BE2C (cell line): ENCODE results near the gene ADGRF1. TPM values are rescaled to one million over a fixed set of nuclear protein-coding genes. Genes with fewer than 3 reads are reported as not detected.
"Not testable (repeated sequence)": the region's sequence is repeated elsewhere in the genome, so short reads cannot be mapped to it uniquely, and the experiment has no call there.

Experiments
- DNase-seq: peaks from one replicate; pipeline ENCODE4 v3.0.0-alpha.2; 2020
- H3K27me3 ChIP-seq: fragments of 250-450 bp; sonication (Bioruptor Pico); 2 replicates; pipeline ENCODE4 v1.5.1; 2020; ENCODE audit warnings: mild to moderate bottlenecking
- H3K36me3 ChIP-seq: fragments of 250-450 bp; sonication (Bioruptor Pico); 2 replicates; pipeline ENCODE4 v1.5.1; 2020; ENCODE audit warnings: mild to moderate bottlenecking
- H3K4me1 ChIP-seq: fragments of 250-450 bp; sonication (Bioruptor Pico); 2 replicates; pipeline ENCODE4 v1.5.1; 2020
- H3K4me3 ChIP-seq: 2 replicates; pipeline ENCODE4 v1.5.1; 2011; ENCODE audit warnings: low read depth, low read length
- H3K9me3 ChIP-seq: fragments of 250-450 bp; sonication (Bioruptor Pico); 2 replicates; pipeline ENCODE4 v1.5.1; 2020
- polyA plus RNA-seq: library from polyadenylated mRNA; unstranded; fragments of >200 nt; gene quantifications from one replicate; pipeline ENCODE4 v1.2.1, GENCODE V29; 2012; ENCODE audit warnings: low read depth, missing spikeins; ENCODE audit not compliant: insufficient read length, insufficient read depth
- TF ChIP-seq, protein P1 (sequence below): IDR thresholded peaks from 2 replicates; pipeline ENCODE4 v1.5.1; 2012; ENCODE audit warnings: mild to moderate bottlenecking, low read depth, low read length

ADGRF1 gene
- polyA plus RNA-seq: 0.08 TPM

- no peak for DNase-seq
- H3K9me3 ChIP-seq: no peaks in the 10 kb centered on the region
Measured at GRCh38 chr6:47042275-47042791, at the start of gene ADGRF1. Gene ADGRF1, minus strand, starts transcription at chr6:47042332. Its CDS starts 13,271 bp downstream, at chr6:47029061.

GRCh38 chr6:47090881-47091280 is 48.7 kb upstream of the ADGRF1 start:
- TF ChIP-seq, protein P1, sequence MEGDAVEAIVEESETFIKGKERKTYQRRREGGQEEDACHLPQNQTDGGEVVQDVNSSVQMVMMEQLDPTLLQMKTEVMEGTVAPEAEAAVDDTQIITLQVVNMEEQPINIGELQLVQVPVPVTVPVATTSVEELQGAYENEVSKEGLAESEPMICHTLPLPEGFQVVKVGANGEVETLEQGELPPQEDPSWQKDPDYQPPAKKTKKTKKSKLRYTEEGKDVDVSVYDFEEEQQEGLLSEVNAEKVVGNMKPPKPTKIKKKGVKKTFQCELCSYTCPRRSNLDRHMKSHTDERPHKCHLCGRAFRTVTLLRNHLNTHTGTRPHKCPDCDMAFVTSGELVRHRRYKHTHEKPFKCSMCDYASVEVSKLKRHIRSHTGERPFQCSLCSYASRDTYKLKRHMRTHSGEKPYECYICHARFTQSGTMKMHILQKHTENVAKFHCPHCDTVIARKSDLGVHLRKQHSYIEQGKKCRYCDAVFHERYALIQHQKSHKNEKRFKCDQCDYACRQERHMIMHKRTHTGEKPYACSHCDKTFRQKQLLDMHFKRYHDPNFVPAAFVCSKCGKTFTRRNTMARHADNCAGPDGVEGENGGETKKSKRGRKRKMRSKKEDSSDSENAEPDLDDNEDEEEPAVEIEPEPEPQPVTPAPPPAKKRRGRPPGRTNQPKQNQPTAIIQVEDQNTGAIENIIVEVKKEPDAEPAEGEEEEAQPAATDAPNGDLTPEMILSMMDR: no peak
- Histone ChIP-seq H3K36me3 (no peaks in the 10 kb centered on the region), H3K4me3 (no peak overlapping the region), H3K9me3 (no peaks in the 10 kb centered on the region), H3K27me3 (no peaks in the 10 kb centered on the region), H3K4me1 (0 out of 2 replicates have a peak, but pooled peaks cover 2% of the 10 kb centered on the region)
- DNase-seq: no peak

More at GRCh38 chr6:47042275-47042791, at the start of gene ADGRF1:
- Histone ChIP-seq H3K36me3 (no peaks in the 10 kb centered on the region), H3K27me3 (peaks cover 11% of the 10 kb centered on the region), H3K4me3 (no peak within 1 kb of the TSS), H3K4me1 (no peaks in the 10 kb centered on the region)
- TF ChIP-seq, protein P1: no peak

DNA sequence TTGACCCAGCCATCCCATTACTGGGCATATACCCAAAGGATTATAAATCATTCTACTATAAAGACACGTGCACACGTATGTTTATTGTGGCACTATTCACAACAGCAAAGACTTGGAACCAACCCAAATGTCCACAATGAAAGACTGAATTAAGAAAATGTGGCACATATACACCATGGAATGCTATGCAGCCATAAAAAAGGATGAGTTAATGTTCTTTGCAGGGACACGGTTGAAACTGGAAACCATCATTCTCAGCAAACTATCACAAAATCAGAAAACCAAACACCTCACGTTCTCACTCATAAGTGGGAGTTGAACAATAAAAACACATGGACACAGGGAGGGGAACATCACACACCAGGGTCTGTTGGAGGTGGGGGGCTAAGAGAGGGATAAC is 47.3 kb upstream of the ADGRF1 start:
- H3K4me1 ChIP-seq, H3K36me3 ChIP-seq, H3K9me3 ChIP-seq, DNase-seq, H3K4me3 ChIP-seq, H3K27me3 ChIP-seq: not testable (repeated sequence)

GRCh38 chr6:47086051-47086770 is 44.1 kb upstream of the ADGRF1 start:
- H3K4me1 ChIP-seq: peaks cover 14% of the 10 kb centered on the region
- H3K36me3 ChIP-seq: no peaks in the 10 kb centered on the region
- DNase-seq: no peak
- no peaks in the 10 kb centered on the region for H3K27me3 ChIP-seq
- H3K9me3 ChIP-seq: no peaks in the 10 kb centered on the region
- TF ChIP-seq, protein P1: no peak
- H3K4me3 ChIP-seq: no peak overlapping the region

GRCh38 chr6:47084610-47085009 is 42.5 kb upstream of the ADGRF1 start:
- no peaks in the 10 kb centered on the region for H3K27me3 ChIP-seq
- no peak overlapping the region for H3K4me3 ChIP-seq
- no peaks in the 10 kb centered on the region for H3K9me3 ChIP-seq
- H3K4me1 ChIP-seq: peaks cover 20% of the 10 kb centered on the region
- no peaks in the 10 kb centered on the region for H3K36me3 ChIP-seq
- TF ChIP-seq, protein P1: no peak
- no peak for DNase-seq

GRCh38 chr6:47083586-47084047 is 41.5 kb upstream of the ADGRF1 start:
- H3K27me3 ChIP-seq: no peaks in the 10 kb centered on the region
- H3K36me3 ChIP-seq: no peaks in the 10 kb centered on the region
- no peaks in the 10 kb centered on the region for H3K9me3 ChIP-seq
- TF ChIP-seq, protein P1: no peak
- DNase-seq: peak; percentile 91
- peaks cover 25% of the 10 kb centered on the region for H3K4me1 ChIP-seq
- no peak overlapping the region for H3K4me3 ChIP-seq
